Vagina (tissue), 2 donors: ENCODE results near the gene LACTBL1. TPM values are rescaled to one million over a fixed set of nuclear protein-coding genes. Genes with fewer than 3 reads are reported as not detected.

ENCODE experiments used
- DNase-seq, 2 donors: peaks; one replicate each; pipeline ENCODE4 v3.0.0-alpha.2; 2017; ENCODE audit errors: extremely low spot score in 2 of 2
- H3K27ac ChIP-seq: fragments of 200-600 bp; sonication (generic); one replicate; pipeline ENCODE4 v1.5.1; 2019
- H3K27me3 ChIP-seq: fragments of 200-600 bp; sonication (generic); one replicate; pipeline ENCODE4 v1.5.1; 2019
- H3K36me3 ChIP-seq, 2 donors: fragments of 200-600 bp; sonication (generic); one replicate each; pipeline ENCODE4 v1.5.1; 2017 to 2019
- H3K4me1 ChIP-seq: fragments of 200-600 bp; sonication (generic); one replicate; pipeline ENCODE4 v1.5.1; 2019
- H3K4me3 ChIP-seq, 2 donors: fragments of 200-600 bp; sonication (generic); 1 replicate in 1 of 2; 2 replicates in 1 of 2; pipeline ENCODE4 v1.5.1; 2016 to 2019
- H3K9me3 ChIP-seq: fragments of 200-600 bp; sonication (generic); one replicate; pipeline ENCODE4 v1.5.1; 2019
- POLR2A ChIP-seq, 2 donors: fragments of 450-650 bp; IDR thresholded peaks; one replicate each; pipeline ENCODE4 v1.6.1; 2017; ENCODE audit warnings: antibody characterized with exemption in 2 of 2, mild to moderate bottlenecking in 2 of 2, moderate library complexity in 2 of 2
- POLR2AphosphoS5 ChIP-seq, 2 donors: sonication (generic); formaldehyde crosslinking; IDR thresholded peaks; one replicate each; pipeline ENCODE4 v1.9.0; 2017; ENCODE audit warnings: antibody characterized with exemption in 2 of 2, mild to moderate bottlenecking in 2 of 2, low read depth in 1 of 2; ENCODE audit not compliant: insufficient read depth in 1 of 2
- intact Hi-C: fragments of 100-400 bp; cut with DNase I; formaldehyde crosslinking; loops from one replicate; pipeline ENCODE4 v1.15.1; 2023
- total RNA-seq: library from RNA; depleted of rRNA; stranded (reverse); fragments of >200 nt; gene quantifications from one replicate; pipeline ENCODE4 v1.2.3, GENCODE V29; 2016
- TF ChIP-seq, protein P1 (sequence below), 3 experiments: fragments of 450-650 bp in 2 of 3; fragments of 200-600 bp in 1 of 3; sonication (generic) in 1 of 3; IDR thresholded peaks; one replicate each; pipeline ENCODE4 v1.5.1; 2017 to 2019; ENCODE audit warnings: antibody characterized with exemption in 3 of 3, mild to moderate bottlenecking in 2 of 3, moderate library complexity in 2 of 3

LACTBL1 gene
- total RNA-seq, 1 donor from 2014 or later, result not detected

DNA sequence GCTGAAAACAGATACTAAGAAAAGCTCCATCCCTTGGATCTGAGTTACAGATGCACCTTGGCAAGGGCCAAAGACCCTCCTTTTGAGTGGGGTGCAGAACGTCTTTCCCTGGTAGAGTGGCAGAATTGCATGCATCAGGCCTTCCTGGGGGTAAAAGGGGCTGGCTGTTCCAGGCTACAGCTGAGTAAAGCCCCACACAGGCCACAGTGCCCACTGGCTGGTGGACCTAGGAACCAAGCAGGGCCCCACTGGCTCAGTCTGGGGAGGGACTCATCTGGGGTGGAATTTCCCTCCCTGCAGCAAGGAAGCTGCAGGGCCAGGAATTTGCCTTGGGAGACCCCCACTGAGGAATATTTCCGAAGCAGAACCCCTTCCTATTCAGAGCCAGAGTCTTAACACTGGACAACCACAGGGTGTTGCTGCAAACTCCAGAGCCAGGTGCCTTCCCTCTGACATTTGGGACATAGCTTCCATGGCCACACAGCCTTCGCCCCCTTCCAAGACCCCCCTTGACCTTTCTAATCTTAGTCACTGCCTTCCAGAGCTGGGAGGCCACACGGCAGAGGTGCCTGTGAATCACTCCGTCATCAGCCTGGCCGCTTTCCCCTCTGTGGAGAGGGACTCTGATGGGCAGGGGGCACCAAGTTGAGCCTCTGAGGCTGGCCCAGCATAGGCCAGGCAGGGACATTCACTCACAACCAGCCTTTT, 52.5 kb downstream of the LACTBL1 start:
- Histone ChIP-seq H3K9me3 (no peaks in the 10 kb centered on the region), H3K4me3 (no peak overlapping the region), H3K4me1 (no peaks in the 10 kb centered on the region), H3K36me3 (no peaks in the 10 kb centered on the region), H3K27me3 (no peaks in the 10 kb centered on the region), H3K27ac (no peak overlapping the region)
- intact Hi-C loops, result no loop called here
- TF ChIP-seq POLR2A (IDR thresholded peaks at IDR 0.05) (no peak), POLR2AphosphoS5 (IDR thresholded peaks at IDR 0.05; ENCODE audit: insufficient read depth in 1 of 2, low read depth in 1 of 2) (no peak)
- no peak for DNase-seq

DNA sequence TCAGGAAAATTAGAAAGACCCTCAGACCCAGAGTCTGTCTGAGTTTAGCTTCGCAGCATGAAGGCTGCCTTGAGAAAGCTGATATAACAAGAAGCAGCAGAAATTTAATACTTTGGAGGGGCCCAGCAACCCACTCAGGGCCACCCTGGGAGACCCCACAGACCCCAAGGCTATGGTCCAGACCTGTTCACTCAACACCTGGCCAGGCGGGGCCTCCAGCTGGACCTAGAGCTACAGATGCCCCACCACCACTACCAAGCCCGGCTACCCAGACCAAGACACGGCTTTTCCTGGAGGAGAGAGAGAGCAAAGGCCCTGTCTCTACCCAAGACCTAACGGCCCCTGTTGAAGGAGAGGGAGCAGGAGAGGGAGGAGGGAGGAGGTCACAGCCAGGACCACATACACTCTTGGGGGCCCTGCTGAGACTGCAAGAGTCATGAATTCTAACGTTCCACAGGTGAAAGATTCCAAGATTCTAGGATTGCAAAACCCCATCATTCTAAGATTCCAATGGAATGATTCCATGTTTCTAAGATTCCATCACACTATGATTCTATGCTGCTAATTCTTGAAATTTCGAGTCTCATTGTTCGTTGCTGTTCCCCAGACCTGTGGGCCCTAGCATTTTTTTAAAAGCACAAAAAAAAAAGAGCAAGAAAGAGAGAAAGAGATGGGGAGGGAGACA, 53.2 kb downstream of the LACTBL1 start:
- Histone ChIP-seq H3K9me3 (no peaks in the 10 kb centered on the region), H3K27me3 (no peaks in the 10 kb centered on the region), H3K36me3 (no peaks in the 10 kb centered on the region), H3K4me1 (no peaks in the 10 kb centered on the region), H3K4me3 (no peak overlapping the region), H3K27ac (no peak overlapping the region)
- TF ChIP-seq, protein P1, sequence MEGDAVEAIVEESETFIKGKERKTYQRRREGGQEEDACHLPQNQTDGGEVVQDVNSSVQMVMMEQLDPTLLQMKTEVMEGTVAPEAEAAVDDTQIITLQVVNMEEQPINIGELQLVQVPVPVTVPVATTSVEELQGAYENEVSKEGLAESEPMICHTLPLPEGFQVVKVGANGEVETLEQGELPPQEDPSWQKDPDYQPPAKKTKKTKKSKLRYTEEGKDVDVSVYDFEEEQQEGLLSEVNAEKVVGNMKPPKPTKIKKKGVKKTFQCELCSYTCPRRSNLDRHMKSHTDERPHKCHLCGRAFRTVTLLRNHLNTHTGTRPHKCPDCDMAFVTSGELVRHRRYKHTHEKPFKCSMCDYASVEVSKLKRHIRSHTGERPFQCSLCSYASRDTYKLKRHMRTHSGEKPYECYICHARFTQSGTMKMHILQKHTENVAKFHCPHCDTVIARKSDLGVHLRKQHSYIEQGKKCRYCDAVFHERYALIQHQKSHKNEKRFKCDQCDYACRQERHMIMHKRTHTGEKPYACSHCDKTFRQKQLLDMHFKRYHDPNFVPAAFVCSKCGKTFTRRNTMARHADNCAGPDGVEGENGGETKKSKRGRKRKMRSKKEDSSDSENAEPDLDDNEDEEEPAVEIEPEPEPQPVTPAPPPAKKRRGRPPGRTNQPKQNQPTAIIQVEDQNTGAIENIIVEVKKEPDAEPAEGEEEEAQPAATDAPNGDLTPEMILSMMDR (IDR thresholded peaks at IDR 0.05), result no peak
- no peak for TF ChIP-seq POLR2AphosphoS5 (IDR thresholded peaks at IDR 0.05; ENCODE audit: insufficient read depth in 1 of 2, low read depth in 1 of 2)
- TF ChIP-seq POLR2A (IDR thresholded peaks at IDR 0.05), result no peak
- intact Hi-C loops, result no loop called here
- no peak for DNase-seq

DNA sequence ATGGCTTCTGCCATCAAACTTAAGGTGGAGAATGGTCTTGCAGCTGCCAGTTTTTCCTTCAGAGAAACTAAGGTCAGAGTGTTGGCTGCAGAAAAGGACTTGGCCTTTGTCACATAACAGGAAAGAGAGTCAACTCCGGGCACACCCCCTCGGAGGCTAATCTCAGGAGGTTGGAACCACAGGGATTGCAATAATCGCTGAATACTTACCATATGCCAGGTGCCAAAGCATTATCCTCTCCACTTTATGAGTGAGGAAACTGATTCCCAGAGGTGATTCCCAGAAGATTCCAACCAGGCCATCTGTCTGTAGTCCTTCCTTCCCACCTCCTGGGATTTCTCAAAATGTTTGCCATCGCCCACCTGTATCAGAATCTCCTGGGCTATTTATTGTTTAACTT, 54.0 kb downstream of the LACTBL1 start:
- H3K4me1 ChIP-seq, result no peaks in the 10 kb centered on the region
- no peak for DNase-seq
- intact Hi-C loops, result no loop called here
- no peaks in the 10 kb centered on the region for H3K9me3 ChIP-seq
- H3K36me3 ChIP-seq, result no peaks in the 10 kb centered on the region
- no peak for TF ChIP-seq POLR2AphosphoS5 (IDR thresholded peaks at IDR 0.05; ENCODE audit: insufficient read depth in 1 of 2, low read depth in 1 of 2)
- TF ChIP-seq POLR2A (IDR thresholded peaks at IDR 0.05), result no peak
- no peaks in the 10 kb centered on the region for H3K27me3 ChIP-seq
- no peak overlapping the region for H3K4me3 ChIP-seq
- H3K27ac ChIP-seq, result no peak overlapping the region

DNA sequence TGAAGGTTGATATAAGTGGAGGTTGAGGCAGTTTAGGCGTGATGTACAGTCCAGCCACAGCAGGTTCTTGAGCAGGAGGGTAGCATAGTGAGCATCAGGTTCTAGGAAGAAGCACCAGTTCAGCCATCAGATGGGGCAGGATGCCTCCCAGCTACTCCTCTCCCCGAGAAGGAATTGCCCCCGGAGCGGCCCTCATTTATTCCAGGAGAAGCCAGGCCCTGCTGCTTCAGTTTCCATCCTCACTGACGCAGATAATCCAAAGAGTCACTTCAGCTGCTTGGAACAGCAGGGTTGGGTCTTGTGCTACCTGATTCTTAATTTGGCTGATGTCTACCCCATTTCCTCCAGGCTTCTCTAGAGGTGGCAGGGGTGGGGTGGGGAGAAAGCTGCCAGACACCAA, 54.7 kb downstream of the LACTBL1 start:
- intact Hi-C loops, result no loop called here
- Histone ChIP-seq H3K4me1 (no peaks in the 10 kb centered on the region), H3K4me3 (no peak overlapping the region), H3K36me3 (no peaks in the 10 kb centered on the region), H3K27ac (no peak overlapping the region), H3K27me3 (no peaks in the 10 kb centered on the region), H3K9me3 (no peaks in the 10 kb centered on the region)
- TF ChIP-seq, protein P1 (IDR thresholded peaks at IDR 0.05), result no peak
- TF ChIP-seq POLR2AphosphoS5 (IDR thresholded peaks at IDR 0.05; ENCODE audit: insufficient read depth in 1 of 2, low read depth in 1 of 2) (no peak), POLR2A (IDR thresholded peaks at IDR 0.05) (no peak)
- DNase-seq, result no peak

DNA sequence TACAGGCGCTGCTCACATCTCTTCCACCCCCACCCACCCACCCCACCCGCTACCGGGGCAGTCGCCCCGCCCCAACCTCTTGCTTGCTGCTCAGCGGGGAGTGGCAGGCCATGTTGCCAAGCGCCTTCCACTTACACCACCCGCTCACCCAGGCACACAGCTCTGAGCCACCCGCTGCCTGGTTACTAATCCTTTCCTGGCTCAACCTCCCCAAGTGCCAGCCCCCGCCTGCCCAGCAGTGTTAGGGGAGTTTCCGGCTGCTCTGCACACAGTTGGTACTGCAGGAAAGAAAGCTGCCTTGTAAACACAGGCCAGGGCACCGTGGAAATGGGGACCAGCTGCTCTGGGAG, 56.2 kb downstream of the LACTBL1 start:
- no peak for DNase-seq
- TF ChIP-seq POLR2AphosphoS5 (IDR thresholded peaks at IDR 0.05; ENCODE audit: insufficient read depth in 1 of 2, low read depth in 1 of 2) (no peak), POLR2A (IDR thresholded peaks at IDR 0.05) (no peak)
- TF ChIP-seq, protein P1 (IDR thresholded peaks at IDR 0.05), result no peak
- Histone ChIP-seq H3K4me1 (no peaks in the 10 kb centered on the region), H3K27me3 (no peaks in the 10 kb centered on the region), H3K27ac (no peak overlapping the region), H3K9me3 (no peaks in the 10 kb centered on the region), H3K4me3 (no peak overlapping the region), H3K36me3 (no peaks in the 10 kb centered on the region)
- intact Hi-C loops, result no loop called here
